MM.1S (cell line): Measurements from ENCODE around the gene PNN.

ENCODE experiments used
- CTCF ChIP-seq: fragments of 300-600 bp; sonication (generic); IDR thresholded peaks from 2 replicates; pipeline ENCODE4 v1.5.1; 2016; ENCODE audit warnings: antibody characterized with exemption, low read length, mixed read lengths
- EZH2 ChIP-seq: fragments of 300-600 bp; sonication (generic); optimal IDR thresholded peaks from 2 replicates; pipeline ENCODE3; 2017; ENCODE audit warnings: low read depth, mild to moderate bottlenecking, antibody characterized with exemption, low read length, mixed read lengths
- EZH2phosphoT487 ChIP-seq: fragments of 300-600 bp; sonication (generic); IDR thresholded peaks from 2 replicates; pipeline ENCODE4 v1.6.1; 2018; ENCODE audit warnings: antibody characterized with exemption, low read length

GRCh38 chr14:39185256-39186049 lies 10.4 kb downstream of the PNN start:
- no peak for TF ChIP-seq CTCF
- TF ChIP-seq EZH2phosphoT487 = no peak
- no peak for TF ChIP-seq EZH2
